NT2/D1 (cell line): ENCODE data around the gene GLP2R.
"Not testable (repeated sequence)": the region's sequence is repeated elsewhere in the genome, so short reads cannot be mapped to it uniquely, and the experiment has no call there.

Experiments
- DNase-seq: peaks from one replicate; pipeline ENCODE4 v3.0.0-alpha.2; 2011; ENCODE audit warnings: low read depth, low spot score
- H3K27me3 ChIP-seq: 2 replicates; pipeline ENCODE4 v1.6.0; 2011; ENCODE audit warnings: mild to moderate bottlenecking; ENCODE audit not compliant: insufficient read length, insufficient read depth
- H3K36me3 ChIP-seq: 2 replicates; pipeline ENCODE4 v1.6.1; 2011; ENCODE audit warnings: mild to moderate bottlenecking, low read length, mixed read lengths; ENCODE audit not compliant: insufficient read depth, insufficient read length
- H3K4me1 ChIP-seq: 2 replicates; pipeline ENCODE4 v1.5.1; 2011; ENCODE audit not compliant: insufficient read depth, insufficient read length
- H3K4me3 ChIP-seq: 2 replicates; pipeline ENCODE4 v1.5.1; 2011; ENCODE audit warnings: low read depth; ENCODE audit not compliant: insufficient read length
- H3K9ac ChIP-seq: 2 replicates; pipeline ENCODE4 v1.6.0; 2011; ENCODE audit warnings: low read depth; ENCODE audit not compliant: insufficient read length
- H3K9me3 ChIP-seq: 2 replicates; pipeline ENCODE4 v1.5.1; 2011; ENCODE audit warnings: mild to moderate bottlenecking, low read length; ENCODE audit not compliant: insufficient read depth
- SUZ12 ChIP-seq: IDR thresholded peaks from 2 replicates; pipeline ENCODE4 v1.6.1; 2011; ENCODE audit not compliant: insufficient read length, insufficient read depth; ENCODE audit errors: extremely low read depth
- YY1 ChIP-seq: IDR thresholded peaks from 2 replicates; pipeline ENCODE4 v1.6.1; 2011; ENCODE audit not compliant: insufficient read length, insufficient read depth
- ZNF274 ChIP-seq: IDR thresholded peaks from 2 replicates; pipeline ENCODE4 v1.6.1; 2011; ENCODE audit warnings: mild to moderate bottlenecking, low read depth, low read length

GLP2R gene

GRCh38 chr17:9917801-9918200 is 92.1 kb downstream of the GLP2R start:
- no peak overlapping the region for H3K4me3 ChIP-seq
- no peaks in the 10 kb centered on the region for H3K27me3 ChIP-seq
- TF ChIP-seq YY1: no peak
- TF ChIP-seq ZNF274: no peak
- no peak for TF ChIP-seq SUZ12
- no peak overlapping the region for H3K9ac ChIP-seq
- H3K4me1 ChIP-seq: no peaks in the 10 kb centered on the region
- peaks cover 41% of the 10 kb centered on the region for H3K36me3 ChIP-seq
- H3K9me3 ChIP-seq: no peaks in the 10 kb centered on the region
- DNase-seq: no peak

- H3K36me3 ChIP-seq: peaks cover 39% of the 10 kb centered on the region
- no peaks in the 10 kb centered on the region for H3K27me3 ChIP-seq
- TF ChIP-seq SUZ12 (no peak), ZNF274 (no peak), YY1 (no peak)
- DNase-seq: no peak
- no peak overlapping the region for H3K9ac ChIP-seq
- H3K4me1 ChIP-seq: no peaks in the 10 kb centered on the region
- H3K4me3 ChIP-seq: no peak overlapping the region
- no peaks in the 10 kb centered on the region for H3K9me3 ChIP-seq
These were observed 92.6 kb downstream of the GLP2R start for GRCh38 chr17:9918352-9918751.

- Histone ChIP-seq H3K27me3 (no peaks in the 10 kb centered on the region), H3K4me1 (no peaks in the 10 kb centered on the region), H3K9ac (no peak overlapping the region), H3K4me3 (no peak overlapping the region), H3K36me3 (peaks cover 39% of the 10 kb centered on the region), H3K9me3 (no peaks in the 10 kb centered on the region)
- no peak for DNase-seq
- no peak for TF ChIP-seq ZNF274
- no peak for TF ChIP-seq SUZ12
- no peak for TF ChIP-seq YY1
These were observed 93.2 kb downstream of the GLP2R start for GRCh38 chr17:9918804-9919352.

- not testable (repeated sequence) for H3K9ac ChIP-seq, H3K4me1 ChIP-seq, DNase-seq, H3K9me3 ChIP-seq, H3K4me3 ChIP-seq, H3K27me3 ChIP-seq
- peaks cover 27% of the 10 kb centered on the region for H3K36me3 ChIP-seq
These were observed 95.5 kb downstream of the GLP2R start for GRCh38 chr17:9921216-9921615.

GRCh38 chr17:9922012-9922848 is 96.5 kb downstream of the GLP2R start:
- TF ChIP-seq YY1 (no peak), ZNF274 (no peak), SUZ12 (no peak)
- H3K27me3 ChIP-seq: no peaks in the 10 kb centered on the region
- H3K9me3 ChIP-seq: no peaks in the 10 kb centered on the region
- H3K9ac ChIP-seq: no peak overlapping the region
- no peaks in the 10 kb centered on the region for H3K4me1 ChIP-seq
- H3K36me3 ChIP-seq: peaks cover 20% of the 10 kb centered on the region
- no peak for DNase-seq
- H3K4me3 ChIP-seq: no peak overlapping the region

- DNase-seq: peak; percentile 49
- Histone ChIP-seq H3K9me3 (no peaks in the 10 kb centered on the region), H3K36me3 (peaks cover 4% of the 10 kb centered on the region), H3K27me3 (no peaks in the 10 kb centered on the region), H3K9ac (no peak overlapping the region), H3K4me3 (no peak overlapping the region), H3K4me1 (peaks cover 2% of the 10 kb centered on the region)
- no peak for TF ChIP-seq ZNF274
These were observed 99.0 kb downstream of the GLP2R start for GRCh38 chr17:9924735-9925191.

GRCh38 chr17:9925457-9925856 is 99.7 kb downstream of the GLP2R start:
- TF ChIP-seq ZNF274 (no peak), YY1 (no peak), SUZ12 (no peak)
- Histone ChIP-seq H3K4me3 (no peak overlapping the region), H3K9me3 (no peaks in the 10 kb centered on the region), H3K36me3 (peaks cover 4% of the 10 kb centered on the region), H3K4me1 (peaks cover 2% of the 10 kb centered on the region), H3K27me3 (no peaks in the 10 kb centered on the region), H3K9ac (no peak overlapping the region)
- DNase-seq: no peak
